GM23248 (cell line): ENCODE data around the gene SLC2A6.

Experiments used
- EZH2 ChIP-seq: fragments of 200-600 bp; sonication (generic); IDR thresholded peaks from 2 replicates; pipeline ENCODE4 v1.6.1; 2018; ENCODE audit warnings: antibody characterized with exemption, mild to moderate bottlenecking; ENCODE audit not compliant: insufficient read depth, poor library complexity, severe bottlenecking
- EZH2phosphoT487 ChIP-seq: fragments of 200-600 bp; sonication (generic); IDR thresholded peaks from 2 replicates; pipeline ENCODE4 v1.6.1; 2018; ENCODE audit warnings: antibody characterized with exemption, moderate library complexity, mild to moderate bottlenecking, low read depth; ENCODE audit not compliant: insufficient read depth

DNA sequence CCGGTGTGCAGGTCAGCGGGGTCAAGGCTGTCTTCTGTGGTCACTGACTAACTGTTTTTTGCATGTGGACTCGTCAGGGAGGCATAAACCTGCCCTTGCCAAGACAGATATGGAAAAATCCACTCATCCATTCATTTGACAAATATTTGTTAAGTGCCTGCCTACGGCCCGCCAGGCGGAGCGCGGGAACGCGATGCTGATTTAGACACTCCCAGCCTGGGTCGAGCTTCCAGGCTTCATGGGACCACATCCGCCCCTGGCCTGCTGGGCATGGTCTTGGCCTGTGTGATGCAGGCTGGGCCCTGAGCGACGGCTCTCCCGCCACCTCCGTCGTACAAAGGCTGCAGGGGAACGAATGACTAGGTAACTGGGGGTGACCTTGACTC is 27.7 kb upstream of the SLC2A6 start:
- no peak for TF ChIP-seq EZH2phosphoT487
- TF ChIP-seq EZH2: no peak
